ENCODE results near the gene RELL2. TPM values are rescaled to one million over a fixed set of nuclear protein-coding genes. Genes with fewer than 3 reads are reported as not detected.

Gene RELL2
- total RNA-seq, 1 experiment from 2014 or later, result 9.9 TPM

GRCh38 chr5:141672071-141672840 is 35.5 kb downstream of the RELL2 start:
- no peak for DNase-seq (ENCODE audit: low spot score)
- in situ Hi-C loops (cut with HindIII; ENCODE audit: low sequenced_read_pairs), result no loop called here

- in situ Hi-C loops (cut with HindIII; ENCODE audit: low sequenced_read_pairs), result no loop called here
- peak; percentile 18 for DNase-seq (ENCODE audit: low spot score)
Observed at GRCh38 chr5:141672841-141673813, 36.3 kb downstream of the RELL2 start.

- in situ Hi-C loops (cut with HindIII; ENCODE audit: low sequenced_read_pairs), result no loop called here
- no peak for DNase-seq (ENCODE audit: low spot score)
Observed at GRCh38 chr5:141674747-141675146, 38.0 kb downstream of the RELL2 start.

DNA sequence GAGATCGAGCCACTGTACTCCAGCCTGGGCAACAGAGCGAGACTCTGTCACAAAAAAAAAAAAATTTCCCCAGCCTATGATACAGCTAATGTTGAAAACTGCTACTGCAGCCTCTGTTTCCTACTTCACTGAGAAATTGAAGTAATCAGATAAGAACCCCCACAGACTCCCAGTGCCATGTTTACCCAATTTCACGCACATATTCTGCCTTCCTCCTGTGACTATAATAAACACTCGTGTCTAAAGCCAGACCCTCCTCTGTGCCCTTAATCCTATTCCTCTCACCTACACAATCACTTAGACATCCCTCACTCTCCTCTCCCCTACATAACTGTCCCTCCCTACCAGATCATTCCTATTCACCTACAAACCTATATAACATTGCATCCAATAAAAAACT is 38.9 kb downstream of the RELL2 start:
- in situ Hi-C loops (cut with HindIII; ENCODE audit: low sequenced_read_pairs), result no loop called here
- no peak for DNase-seq (ENCODE audit: low spot score)

GRCh38 chr5:141677415-141677814 is 40.6 kb downstream of the RELL2 start:
- in situ Hi-C loops (cut with HindIII; ENCODE audit: low sequenced_read_pairs), result no loop called here
- no peak for DNase-seq (ENCODE audit: low spot score)

GRCh38 chr5:141680178-141680577 is 43.4 kb downstream of the RELL2 start:
- no peak for DNase-seq (ENCODE audit: low spot score)
- in situ Hi-C loops (cut with HindIII; ENCODE audit: low sequenced_read_pairs), result no loop called here

DNA sequence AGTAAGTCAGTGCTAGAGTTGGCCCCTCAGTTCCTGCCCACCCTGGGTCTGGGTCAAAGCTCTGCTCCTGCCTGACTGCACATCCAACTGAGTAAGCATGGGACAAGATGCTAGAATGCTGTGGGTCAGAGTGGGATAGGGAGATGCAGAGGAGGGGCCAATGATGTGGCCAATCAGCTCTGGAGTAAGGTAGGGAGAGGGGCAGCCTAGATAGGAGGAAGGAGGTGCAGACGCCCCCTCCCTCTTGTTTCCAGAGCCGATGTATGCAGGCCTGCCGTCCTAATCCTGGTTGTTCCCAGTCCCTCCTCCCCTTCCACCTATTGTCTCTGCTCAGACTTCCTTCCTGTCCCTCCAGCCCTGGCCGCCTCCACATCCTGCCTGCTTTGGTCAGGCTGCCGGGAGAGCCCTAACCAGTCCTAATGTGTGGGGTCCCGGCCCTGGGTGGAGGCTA is 44.0 kb downstream of the RELL2 start:
- no peak for DNase-seq (ENCODE audit: low spot score)
- in situ Hi-C loops (cut with HindIII; ENCODE audit: low sequenced_read_pairs), result no loop called here

- no peak for DNase-seq (ENCODE audit: low spot score)
- in situ Hi-C loops (cut with HindIII; ENCODE audit: low sequenced_read_pairs), result no loop called here
Observed at GRCh38 chr5:141681295-141681694, 44.5 kb downstream of the RELL2 start.

GRCh38 chr5:141681695-141682641 is 45.2 kb downstream of the RELL2 start, which contains the start of gene ARAP3:
TSS of gene ARAP3 (minus strand) at chr5:141682230. CDS start at chr5:141680486, 1,744 bp downstream.
- in situ Hi-C loops (cut with HindIII; ENCODE audit: low sequenced_read_pairs), result no loop called here
- DNase-seq (ENCODE audit: low spot score), result no peak

DNA sequence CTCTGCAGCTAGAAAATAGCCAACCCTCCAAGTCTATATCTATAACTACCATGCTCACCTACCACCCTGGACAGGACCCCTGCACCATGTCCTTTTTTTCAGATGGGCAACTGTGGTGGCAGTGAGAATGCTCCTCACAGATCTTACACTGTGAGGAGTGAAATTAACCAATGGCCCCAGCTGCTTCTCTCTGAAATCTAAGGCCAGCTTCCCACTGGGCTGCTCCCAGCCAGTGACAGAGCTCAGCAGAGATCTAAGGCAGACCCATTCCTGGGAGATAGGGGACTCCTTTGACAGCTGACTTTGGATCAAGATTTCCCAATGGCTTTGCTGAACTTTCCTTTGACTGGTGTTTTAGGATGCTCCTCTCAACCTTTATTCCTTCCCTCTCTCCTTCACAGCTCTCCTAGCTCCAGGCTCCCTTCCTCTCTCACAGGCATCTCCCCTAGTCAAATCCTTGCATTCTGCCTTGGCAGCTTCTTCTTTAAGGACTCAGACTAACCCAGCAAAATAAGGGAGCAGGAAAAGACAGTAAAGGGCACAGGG is 46.9 kb downstream of the RELL2 start:
- no peak for DNase-seq (ENCODE audit: low spot score)
- in situ Hi-C loops (cut with HindIII; ENCODE audit: low sequenced_read_pairs), result no loop called here

- in situ Hi-C loops (cut with HindIII; ENCODE audit: low sequenced_read_pairs), result no loop called here
Observed at GRCh38 chr5:141685591-141685990, 48.8 kb downstream of the RELL2 start.

DNA sequence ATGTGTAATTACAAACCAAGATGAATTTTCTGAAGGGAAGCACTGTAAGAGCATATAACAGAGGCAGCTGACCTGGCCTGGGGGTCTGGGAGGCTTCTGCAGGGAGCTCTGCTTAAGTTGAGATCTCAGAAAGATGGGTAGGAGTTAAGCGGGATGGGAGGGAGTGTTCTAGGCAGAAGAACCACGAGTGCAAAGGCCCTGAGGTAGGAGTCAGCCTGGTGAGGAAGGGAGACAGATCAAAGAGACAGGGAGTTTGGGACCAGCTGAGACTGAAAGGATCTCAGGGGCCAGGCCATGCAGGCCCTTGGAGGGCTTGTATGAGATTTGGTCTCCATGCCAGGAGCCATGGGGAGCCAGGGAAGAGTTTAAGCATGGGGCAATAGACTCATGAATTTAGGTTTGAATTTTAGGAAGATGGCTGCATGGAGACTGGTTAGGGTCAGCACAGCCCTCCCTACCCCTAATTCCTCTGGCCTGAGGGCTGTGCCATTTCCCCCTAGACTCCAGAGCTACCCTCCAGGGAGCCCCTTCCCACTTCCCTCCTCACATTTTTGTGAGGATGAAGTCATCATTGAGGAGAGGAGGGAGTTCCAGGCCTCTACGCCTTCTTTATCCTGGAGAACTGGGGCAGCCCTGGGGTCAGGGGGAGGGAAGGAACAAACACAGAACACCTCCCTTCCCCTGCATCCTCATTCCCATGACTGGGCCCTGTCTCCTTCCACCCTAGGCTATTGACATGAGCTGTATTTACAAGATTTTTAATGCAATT is 50.0 kb downstream of the RELL2 start:
- no peak for DNase-seq (ENCODE audit: low spot score)
- in situ Hi-C loops (cut with HindIII; ENCODE audit: low sequenced_read_pairs), result no loop called here

More at GRCh38 chr5:141685591-141685990, 48.8 kb downstream of the RELL2 start:
- DNase-seq (ENCODE audit: low spot score), result no peak

Other genes with a start within 250 kb of the RELL2 start
- not detected in 2 replicates for gene PCDHGB4, start 249.3 kb upstream of the RELL2 start, total RNA-seq (2014; rRNA removed; shearing (Covaris generic))
- not detected in 2 replicates for gene PCDHGA8, start 244.4 kb upstream of the RELL2 start, total RNA-seq (2014; rRNA removed; shearing (Covaris generic))
- not detected in 2 replicates for gene PCDHGB5, start 239.1 kb upstream of the RELL2 start, total RNA-seq (2014; rRNA removed; shearing (Covaris generic))
- gene PCDHGA9, start 234.2 kb upstream of the RELL2 start, total RNA-seq (2014; rRNA removed; shearing (Covaris generic)), result not detected in 2 replicates
- not detected in 2 replicates for gene PCDHGB6, start 229.0 kb upstream of the RELL2 start, total RNA-seq (2014; rRNA removed; shearing (Covaris generic))
- 0.31 and 0.71 TPM in 2 replicates for gene PCDHGA10, start 224.0 kb upstream of the RELL2 start, total RNA-seq (2014; rRNA removed; shearing (Covaris generic))
- 0.68 TPM in 1 of 2 replicates, not detected in the other for gene PCDHGB7, start 219.3 kb upstream of the RELL2 start, total RNA-seq (2014; rRNA removed; shearing (Covaris generic))
- not detected in 2 replicates for gene PCDHGA11, start 215.9 kb upstream of the RELL2 start, total RNA-seq (2014; rRNA removed; shearing (Covaris generic))
- gene PCDHGA12, start 206.5 kb upstream of the RELL2 start, total RNA-seq (2014; rRNA removed; shearing (Covaris generic)), result not detected in 2 replicates
- gene PCDHGC3, start 161.0 kb upstream of the RELL2 start, total RNA-seq (2014; rRNA removed; shearing (Covaris generic)), result 1.0 and 7.7 TPM in 2 replicates
- not detected in 2 replicates for gene PCDHGC4, start 152.0 kb upstream of the RELL2 start, total RNA-seq (2014; rRNA removed; shearing (Covaris generic))
- gene PCDHGC5, start 147.9 kb upstream of the RELL2 start, total RNA-seq (2014; rRNA removed; shearing (Covaris generic)), result 0.14 and 0.18 TPM in 2 replicates
- gene DIAPH1, start 18.0 kb upstream of the RELL2 start, total RNA-seq (2014; rRNA removed; shearing (Covaris generic)), result 23.5 and 34.0 TPM in 2 replicates
- gene HDAC3, start 148 bp upstream of the RELL2 start, total RNA-seq (2014; rRNA removed; shearing (Covaris generic)), result 105 and 117 TPM in 2 replicates
- gene FCHSD1, start 14.4 kb downstream of the RELL2 start, total RNA-seq (2014; rRNA removed; shearing (Covaris generic)), result 8.8 and 17.7 TPM in 2 replicates
- not detected in 2 replicates for gene ARAP3, start 45.2 kb downstream of the RELL2 start, total RNA-seq (2014; rRNA removed; shearing (Covaris generic))
- gene PCDH1, start 241.4 kb downstream of the RELL2 start, total RNA-seq (2014; rRNA removed; shearing (Covaris generic)), result 1.2 and 1.8 TPM in 2 replicates

Data from G401 (cell line).